Measurements from ENCODE around the gene STAB1. TPM values are rescaled to one million over a fixed set of nuclear protein-coding genes. Genes with fewer than 3 reads are reported as not detected.

The STAB1 gene
- total RNA-seq, 1 donor from 2014 or later, result not detected

DNA sequence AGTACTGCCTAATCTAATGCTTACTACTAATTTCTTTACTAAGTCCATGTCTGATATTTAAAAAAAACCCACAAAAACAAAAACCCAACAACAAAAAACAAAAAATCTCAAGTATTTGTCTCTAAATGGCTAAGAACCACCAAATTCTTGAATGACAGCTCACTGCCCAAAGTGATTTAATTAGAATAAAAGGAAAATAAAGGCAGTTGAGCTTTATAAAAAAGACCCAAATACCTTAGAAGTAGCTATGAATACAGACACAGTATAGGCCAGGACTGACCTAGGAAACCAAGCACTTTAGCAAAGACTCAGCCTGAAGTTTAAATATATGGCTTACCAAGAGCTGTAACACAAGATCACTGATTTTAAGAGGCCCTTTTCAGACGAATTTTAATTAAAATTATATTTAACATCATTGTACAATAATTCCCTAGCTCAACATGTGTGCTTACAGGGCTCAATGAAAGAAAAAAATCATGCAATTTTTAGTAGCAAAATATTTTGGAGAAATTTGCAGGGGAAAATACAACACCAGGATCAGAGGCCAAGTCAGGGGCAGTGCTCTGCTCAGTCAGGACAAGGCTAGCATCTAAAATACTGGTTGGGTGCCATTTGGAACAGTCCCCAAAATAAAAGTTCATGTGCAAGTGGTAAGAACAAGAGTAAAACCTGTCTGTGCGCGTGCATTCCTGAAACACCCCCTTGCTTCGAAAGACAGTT lies 66.0 kb downstream of the STAB1 start:
- no peak overlapping the region for H3K4me2 ChIP-seq
- H3K79me2 ChIP-seq (ENCODE audit: low read depth), result no peaks in the 10 kb centered on the region
- H3K27me3 Mint-ChIP-seq (ENCODE audit: insufficient read depth, low read depth), result no peaks in the 10 kb centered on the region
- no peak overlapping the region for H3K27ac ChIP-seq
- H3K9me3 ChIP-seq (ENCODE audit: low read depth), result no peaks in the 10 kb centered on the region
- H3K4me3 Mint-ChIP-seq, result no peak overlapping the region
- H3K27ac Mint-ChIP-seq, result no peak overlapping the region
- no peaks in the 10 kb centered on the region for H3K4me1 ChIP-seq
- H3K27me3 ChIP-seq, result no peaks in the 10 kb centered on the region
- H3K9ac ChIP-seq, result no peak overlapping the region
- no peak for DNase-seq (ENCODE audit: low spot score)
- H3K36me3 Mint-ChIP-seq, result peaks cover 30% of the 10 kb centered on the region
- no peak overlapping the region for H3K4me3 ChIP-seq
- peaks cover 4% of the 10 kb centered on the region for H3K4me1 Mint-ChIP-seq
- H4K20me1 ChIP-seq (ENCODE audit: low read depth), result peaks cover 5% of the 10 kb centered on the region
- no peaks in the 10 kb centered on the region for H3K9me3 Mint-ChIP-seq
- TF ChIP-seq EZH2phosphoT487 (IDR thresholded peaks at IDR 0.05) (no peak), EZH2 (IDR thresholded peaks at IDR 0.05) (no peak)
- TF ChIP-seq, protein P1, sequence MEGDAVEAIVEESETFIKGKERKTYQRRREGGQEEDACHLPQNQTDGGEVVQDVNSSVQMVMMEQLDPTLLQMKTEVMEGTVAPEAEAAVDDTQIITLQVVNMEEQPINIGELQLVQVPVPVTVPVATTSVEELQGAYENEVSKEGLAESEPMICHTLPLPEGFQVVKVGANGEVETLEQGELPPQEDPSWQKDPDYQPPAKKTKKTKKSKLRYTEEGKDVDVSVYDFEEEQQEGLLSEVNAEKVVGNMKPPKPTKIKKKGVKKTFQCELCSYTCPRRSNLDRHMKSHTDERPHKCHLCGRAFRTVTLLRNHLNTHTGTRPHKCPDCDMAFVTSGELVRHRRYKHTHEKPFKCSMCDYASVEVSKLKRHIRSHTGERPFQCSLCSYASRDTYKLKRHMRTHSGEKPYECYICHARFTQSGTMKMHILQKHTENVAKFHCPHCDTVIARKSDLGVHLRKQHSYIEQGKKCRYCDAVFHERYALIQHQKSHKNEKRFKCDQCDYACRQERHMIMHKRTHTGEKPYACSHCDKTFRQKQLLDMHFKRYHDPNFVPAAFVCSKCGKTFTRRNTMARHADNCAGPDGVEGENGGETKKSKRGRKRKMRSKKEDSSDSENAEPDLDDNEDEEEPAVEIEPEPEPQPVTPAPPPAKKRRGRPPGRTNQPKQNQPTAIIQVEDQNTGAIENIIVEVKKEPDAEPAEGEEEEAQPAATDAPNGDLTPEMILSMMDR (IDR thresholded peaks at IDR 0.05), result no peak
- no peak overlapping the region for H2AFZ ChIP-seq (replicated peaks)
- H3F3A ChIP-seq (ENCODE audit: low read depth), result peaks cover 4% of the 10 kb centered on the region
- H3K36me3 ChIP-seq, result peaks cover 17% of the 10 kb centered on the region

DNA sequence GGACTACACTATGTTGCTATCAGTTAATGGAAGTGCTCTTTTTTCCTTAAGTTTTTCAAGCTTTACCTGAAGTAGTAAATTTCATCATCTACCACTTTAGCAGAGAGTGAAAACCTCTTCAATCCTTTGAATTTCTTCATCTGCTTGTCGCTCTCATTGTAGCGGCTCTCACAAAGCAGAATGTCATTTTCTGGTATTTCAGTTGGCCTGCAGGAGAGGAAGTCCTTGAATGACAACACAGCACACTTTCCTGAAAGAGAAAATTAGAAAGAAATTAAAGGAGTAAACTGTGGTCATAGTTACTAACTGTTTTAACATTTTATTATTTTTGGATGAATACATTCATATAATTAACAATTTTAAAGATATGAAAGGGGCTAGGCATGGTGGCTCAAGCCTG lies 68.8 kb downstream of the STAB1 start:
- Histone ChIP-seq H3K27me3 (no peaks in the 10 kb centered on the region), H3K4me3 (no peak overlapping the region), H3K9ac (no peak overlapping the region), H3K9me3 (ENCODE audit: low read depth) (no peaks in the 10 kb centered on the region), H3K79me2 (ENCODE audit: low read depth) (no peaks in the 10 kb centered on the region), H3K4me1 (no peaks in the 10 kb centered on the region), H3K36me3 (peaks cover 17% of the 10 kb centered on the region), H3K27ac (no peak overlapping the region), H3K4me2 (no peak overlapping the region), H3F3A (ENCODE audit: low read depth) (no peaks in the 10 kb centered on the region), H2AFZ (replicated peaks) (no peak overlapping the region), H4K20me1 (ENCODE audit: low read depth) (no peaks in the 10 kb centered on the region)
- peaks cover 28% of the 10 kb centered on the region for H3K36me3 Mint-ChIP-seq
- H3K4me1 Mint-ChIP-seq, result no peaks in the 10 kb centered on the region
- no peaks in the 10 kb centered on the region for H3K9me3 Mint-ChIP-seq
- DNase-seq (ENCODE audit: low spot score), result no peak
- no peak overlapping the region for H3K27ac Mint-ChIP-seq
- TF ChIP-seq EZH2 (IDR thresholded peaks at IDR 0.05) (no peak), EZH2phosphoT487 (IDR thresholded peaks at IDR 0.05) (no peak)
- TF ChIP-seq, protein P1 (IDR thresholded peaks at IDR 0.05), result no peak
- no peaks in the 10 kb centered on the region for H3K27me3 Mint-ChIP-seq (ENCODE audit: insufficient read depth, low read depth)
- H3K4me3 Mint-ChIP-seq, result no peak overlapping the region

DNA sequence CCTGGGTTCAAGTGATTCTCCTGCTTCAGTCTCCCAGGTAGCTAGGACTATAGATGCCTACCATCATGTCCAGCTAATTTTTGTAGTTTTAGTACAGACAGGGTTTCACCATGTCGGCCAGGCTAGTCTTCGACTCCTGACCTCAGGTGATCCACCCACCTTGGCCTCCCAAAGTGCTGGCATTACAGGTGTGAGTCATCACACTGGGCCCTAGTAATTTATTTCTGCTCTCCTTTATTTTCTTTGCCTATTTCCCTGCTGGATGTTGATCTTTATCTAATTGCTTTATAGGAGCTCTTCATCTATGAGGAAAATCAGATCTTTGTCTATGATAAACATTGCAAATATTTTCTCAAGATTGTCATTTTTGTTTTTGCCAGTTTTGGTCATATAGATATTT lies 72.9 kb downstream of the STAB1 start:
- H3K36me3 Mint-ChIP-seq, result peaks cover 9% of the 10 kb centered on the region
- peaks cover 3% of the 10 kb centered on the region for H4K20me1 ChIP-seq (ENCODE audit: low read depth)
- no peak overlapping the region for H3K4me3 ChIP-seq
- no peaks in the 10 kb centered on the region for H3K27me3 ChIP-seq
- no peak overlapping the region for H3K27ac ChIP-seq
- no peak overlapping the region for H2AFZ ChIP-seq (replicated peaks)
- no peaks in the 10 kb centered on the region for H3K27me3 Mint-ChIP-seq (ENCODE audit: insufficient read depth, low read depth)
- TF ChIP-seq EZH2phosphoT487 (IDR thresholded peaks at IDR 0.05), result no peak
- TF ChIP-seq, protein P1 (IDR thresholded peaks at IDR 0.05), result no peak
- TF ChIP-seq EZH2 (IDR thresholded peaks at IDR 0.05), result no peak
- H3K4me1 ChIP-seq, result no peaks in the 10 kb centered on the region
- no peaks in the 10 kb centered on the region for H3K4me1 Mint-ChIP-seq
- H3K36me3 ChIP-seq, result peaks cover 7% of the 10 kb centered on the region
- no peaks in the 10 kb centered on the region for H3K79me2 ChIP-seq (ENCODE audit: low read depth)
- H3K4me2 ChIP-seq, result no peak overlapping the region
- no peak overlapping the region for H3K4me3 Mint-ChIP-seq
- H3K9me3 Mint-ChIP-seq, result no peaks in the 10 kb centered on the region
- H3K9ac ChIP-seq, result no peak overlapping the region
- DNase-seq (ENCODE audit: low spot score), result no peak
- H3F3A ChIP-seq (ENCODE audit: low read depth), result peaks cover 5% of the 10 kb centered on the region
- no peak overlapping the region for H3K27ac Mint-ChIP-seq
- no peaks in the 10 kb centered on the region for H3K9me3 ChIP-seq (ENCODE audit: low read depth)

Data from neural progenitor cell (in vitro differentiated cells).